ENCODE results near the gene MED16.
A peak's percentile ranks its signal among the peaks of the same experiment; 100 is the strongest.

MED16 gene

DNA sequence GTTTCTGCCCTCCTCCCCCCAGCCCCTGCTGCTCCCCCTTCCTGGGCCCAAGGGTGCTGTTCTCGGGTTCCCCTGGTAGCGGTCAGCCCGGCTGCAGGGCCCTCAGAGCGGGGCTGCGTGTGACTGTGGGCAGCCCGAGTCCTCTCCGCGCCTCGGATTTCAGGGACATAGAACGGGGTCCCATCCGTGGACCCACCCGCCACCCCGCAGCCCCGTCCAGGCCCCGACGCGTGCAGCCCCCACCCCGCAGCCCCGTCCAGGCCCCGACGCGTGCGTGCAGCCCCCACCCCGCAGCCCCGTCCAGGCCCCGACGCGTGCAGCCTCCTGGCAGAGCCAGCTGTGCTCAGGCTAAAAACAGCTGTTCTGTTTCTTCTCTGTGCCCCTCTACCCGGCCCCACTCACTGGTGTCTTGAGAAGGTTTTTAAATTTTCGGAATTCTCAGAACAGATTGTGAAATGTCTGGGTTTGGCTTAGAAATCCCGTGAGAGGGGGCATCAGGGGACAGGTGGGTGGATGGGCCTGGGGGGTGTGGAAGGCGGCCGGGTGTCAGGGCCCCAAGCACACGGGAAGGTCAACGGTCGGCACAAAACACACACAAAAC lies 57.7 kb downstream of the MED16 start:
- CTCF ChIA-PET: interaction anchor here (0.5 kb wide), 1 partner anchor 65 kb away, joined by 4 read pairs; no protein-coding TSS in a partner anchor
- TF ChIP-seq, protein P1, sequence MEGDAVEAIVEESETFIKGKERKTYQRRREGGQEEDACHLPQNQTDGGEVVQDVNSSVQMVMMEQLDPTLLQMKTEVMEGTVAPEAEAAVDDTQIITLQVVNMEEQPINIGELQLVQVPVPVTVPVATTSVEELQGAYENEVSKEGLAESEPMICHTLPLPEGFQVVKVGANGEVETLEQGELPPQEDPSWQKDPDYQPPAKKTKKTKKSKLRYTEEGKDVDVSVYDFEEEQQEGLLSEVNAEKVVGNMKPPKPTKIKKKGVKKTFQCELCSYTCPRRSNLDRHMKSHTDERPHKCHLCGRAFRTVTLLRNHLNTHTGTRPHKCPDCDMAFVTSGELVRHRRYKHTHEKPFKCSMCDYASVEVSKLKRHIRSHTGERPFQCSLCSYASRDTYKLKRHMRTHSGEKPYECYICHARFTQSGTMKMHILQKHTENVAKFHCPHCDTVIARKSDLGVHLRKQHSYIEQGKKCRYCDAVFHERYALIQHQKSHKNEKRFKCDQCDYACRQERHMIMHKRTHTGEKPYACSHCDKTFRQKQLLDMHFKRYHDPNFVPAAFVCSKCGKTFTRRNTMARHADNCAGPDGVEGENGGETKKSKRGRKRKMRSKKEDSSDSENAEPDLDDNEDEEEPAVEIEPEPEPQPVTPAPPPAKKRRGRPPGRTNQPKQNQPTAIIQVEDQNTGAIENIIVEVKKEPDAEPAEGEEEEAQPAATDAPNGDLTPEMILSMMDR (conservative IDR thresholded peaks at IDR 0.05; ENCODE audit: low read depth): no peak
- POLR2A ChIA-PET (ENCODE audit: low non-redundant PET): no interaction called here
- no peak for DNase-seq (ENCODE audit: low spot score)
- H3K27ac ChIP-seq: no peak overlapping the region

DNA sequence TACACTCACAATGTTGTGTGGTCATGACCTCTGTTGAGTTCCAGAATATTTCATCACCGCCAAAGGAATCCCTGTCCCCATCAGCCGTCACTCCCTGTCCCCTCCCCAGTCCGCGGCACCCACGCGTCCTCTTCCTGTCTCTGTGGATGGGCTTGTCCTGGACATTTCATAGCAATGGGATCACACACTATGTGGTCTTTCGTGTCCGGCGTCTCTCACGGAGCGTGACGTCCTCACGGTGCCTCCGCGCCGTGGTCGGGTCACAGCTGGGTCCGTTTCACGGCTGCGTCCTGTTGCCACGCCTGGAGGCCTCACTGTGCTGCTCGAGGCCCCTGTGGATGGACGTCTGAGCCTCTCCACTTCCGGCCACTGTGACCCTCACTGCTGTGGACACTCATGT lies 58.8 kb downstream of the MED16 start:
- DNase-seq (ENCODE audit: low spot score): no peak
- CTCF ChIA-PET: interaction anchor here (0.6 kb wide), 1 partner anchor 42 kb away, joined by 3 read pairs; no protein-coding TSS in a partner anchor
- H3K27ac ChIP-seq: no peak overlapping the region
- POLR2A ChIA-PET (ENCODE audit: low non-redundant PET): no interaction called here
- TF ChIP-seq, protein P1 (conservative IDR thresholded peaks at IDR 0.05; ENCODE audit: low read depth): no peak

DNA sequence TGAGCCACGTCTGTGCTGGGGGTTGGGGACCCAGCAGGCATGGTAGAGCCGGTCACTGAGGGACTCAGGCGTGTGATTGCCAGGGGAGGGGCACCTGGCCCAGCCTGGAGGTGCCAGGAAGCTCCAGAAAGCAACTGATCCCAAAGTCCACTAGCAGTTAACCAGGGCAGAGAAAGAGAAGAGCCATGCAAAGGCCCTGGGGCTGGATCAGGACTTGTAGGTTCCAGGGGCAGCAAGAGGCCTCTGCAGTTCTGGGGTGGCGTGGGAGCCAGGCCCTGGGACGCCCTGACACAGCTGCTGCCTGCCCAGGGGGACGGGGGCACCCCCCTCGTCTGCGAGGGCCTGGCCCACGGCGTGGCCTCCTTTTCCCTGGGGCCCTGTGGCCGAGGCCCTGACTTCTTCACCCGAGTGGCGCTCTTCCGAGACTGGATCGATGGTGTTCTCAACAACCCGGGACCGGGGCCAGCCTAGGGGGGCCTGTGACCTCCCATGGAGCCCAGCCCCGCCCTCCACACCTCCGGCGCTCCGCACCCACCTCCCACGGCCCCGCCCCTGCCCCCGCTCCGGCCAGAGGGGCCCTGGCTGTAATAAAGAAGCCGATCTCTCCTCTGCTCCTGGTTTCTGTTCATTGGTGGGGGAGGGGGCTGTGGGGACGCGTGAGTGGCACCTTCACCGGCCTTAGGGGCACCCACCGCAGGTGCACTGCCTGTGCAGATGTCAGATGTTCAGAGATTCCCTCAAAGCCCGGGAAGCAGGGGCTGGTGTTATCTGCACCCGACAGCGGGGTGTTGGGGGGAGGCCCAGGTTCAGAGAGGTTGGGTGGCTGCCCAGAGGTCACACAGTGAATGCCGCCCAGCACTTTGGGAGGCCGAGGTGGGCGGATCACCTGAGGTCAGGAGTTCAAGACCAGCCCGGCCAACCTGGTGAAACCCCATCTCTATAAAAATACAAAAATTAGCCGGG lies 61.3 kb downstream of the MED16 start:
- POLR2A ChIA-PET (ENCODE audit: low non-redundant PET): no interaction called here
- no peak overlapping the region for H3K27ac ChIP-seq
- CTCF ChIA-PET: no interaction called here
- no peak for DNase-seq (ENCODE audit: low spot score)
- TF ChIP-seq, protein P1 (conservative IDR thresholded peaks at IDR 0.05; ENCODE audit: low read depth): no peak

DNA sequence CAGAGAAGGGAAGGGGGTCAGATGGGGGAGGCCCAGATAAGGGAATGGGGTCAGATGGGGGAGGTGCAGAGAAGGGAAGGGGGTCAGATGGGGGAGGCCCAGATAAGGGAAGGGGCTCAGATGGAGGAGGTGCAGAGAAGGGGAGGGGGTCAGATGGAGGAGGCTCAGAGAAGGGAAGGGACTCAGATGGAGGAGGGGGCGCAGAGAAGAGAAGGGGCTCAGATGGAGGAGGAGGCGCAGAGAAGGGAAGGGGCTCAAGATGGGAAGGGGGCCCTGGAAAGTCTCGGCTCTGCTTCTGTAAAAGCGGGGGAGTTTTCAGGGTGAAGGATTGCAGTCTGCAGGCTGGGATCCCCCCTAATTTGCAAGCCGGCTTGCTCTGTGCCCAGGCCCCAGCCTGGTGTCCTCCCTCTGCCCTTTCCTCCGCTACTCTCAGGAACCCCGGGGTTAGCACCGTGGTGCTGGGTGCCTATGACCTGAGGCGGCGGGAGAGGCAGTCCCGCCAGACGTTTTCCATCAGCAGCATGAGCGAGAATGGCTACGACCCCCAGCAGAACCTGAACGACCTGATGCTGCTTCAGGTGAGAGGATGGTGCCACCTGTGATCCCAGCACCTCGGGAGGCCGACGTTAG lies 63.7 kb downstream of the MED16 start:
- H3K27ac ChIP-seq: no peak overlapping the region
- no peak for DNase-seq (ENCODE audit: low spot score)
- ChIA-PET CTCF (no interaction called here), POLR2A (ENCODE audit: low non-redundant PET) (no interaction called here)
- TF ChIP-seq, protein P1 (conservative IDR thresholded peaks at IDR 0.05; ENCODE audit: low read depth): no peak

DNA sequence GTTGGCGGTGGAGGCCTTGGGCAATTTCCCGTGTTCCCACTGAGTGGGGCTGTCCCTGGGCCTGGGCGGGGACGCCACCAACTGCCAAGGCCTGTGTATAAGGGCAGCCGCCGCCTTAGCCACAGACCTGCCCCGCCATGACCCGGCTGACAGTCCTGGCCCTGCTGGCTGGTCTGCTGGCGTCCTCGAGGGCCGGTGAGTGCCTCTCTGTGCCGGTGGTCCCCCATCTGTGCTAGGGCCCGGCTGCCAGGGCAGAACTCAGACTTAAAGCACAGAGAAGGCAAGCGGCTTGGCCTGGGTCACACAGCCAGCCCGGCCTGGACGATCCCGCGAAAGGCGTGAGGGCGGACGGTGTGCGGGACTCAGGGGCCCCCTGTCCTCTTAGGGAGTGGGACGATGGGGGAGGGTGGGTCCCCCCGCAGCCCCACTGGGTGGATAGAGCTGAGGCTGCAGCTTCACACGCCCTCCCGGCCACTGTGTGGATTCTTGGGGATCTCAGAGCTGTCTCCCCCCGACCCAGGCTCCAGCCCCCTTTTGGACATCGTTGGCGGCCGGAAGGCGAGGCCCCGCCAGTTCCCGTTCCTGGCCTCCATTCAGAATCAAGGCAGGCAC lies 65.2 kb downstream of the MED16 start, which contains the start of gene AZU1:
AZU1 (plus strand) TSS at position 128 of the 612 bp plus-strand sequence; CDS start at position 138, 10 bp downstream.
- ChIA-PET CTCF (no interaction called here), POLR2A (ENCODE audit: low non-redundant PET) (no interaction called here)
- no peak for DNase-seq (ENCODE audit: low spot score)
- TF ChIP-seq, protein P1 (conservative IDR thresholded peaks at IDR 0.05; ENCODE audit: low read depth): no peak
- peak within 1 kb of the TSS; percentile 3; the same call in 1 of the 2 replicates for H3K27ac ChIP-seq

DNA sequence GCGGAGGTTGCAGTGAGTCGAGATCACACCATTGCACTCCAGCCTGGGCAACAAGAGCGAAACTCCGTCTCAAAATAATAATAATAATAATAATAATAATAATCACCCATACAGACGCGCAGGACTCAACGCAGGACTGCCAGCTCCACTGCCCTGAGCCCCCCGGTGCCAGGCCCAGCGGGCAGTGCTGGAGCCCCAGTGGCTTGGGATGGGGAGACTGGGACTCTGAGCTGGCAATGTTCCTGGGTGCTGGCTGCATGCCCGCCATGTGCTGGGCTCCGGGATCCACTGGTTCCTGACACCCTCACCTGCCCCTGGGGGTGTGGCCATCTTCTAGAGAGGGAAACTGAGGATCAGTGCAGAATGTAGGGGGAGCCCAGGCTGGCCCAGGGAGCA lies 65.7 kb downstream of the MED16 start:
- POLR2A ChIA-PET (ENCODE audit: low non-redundant PET): no interaction called here
- no peak for DNase-seq (ENCODE audit: low spot score)
- peak overlapping the region; percentile 3; the same call in 1 of the 2 replicates for H3K27ac ChIP-seq
- CTCF ChIA-PET: no interaction called here
- TF ChIP-seq, protein P1 (conservative IDR thresholded peaks at IDR 0.05; ENCODE audit: low read depth): no peak
